ENCODE measurements around the gene ACAP1. TPM values are rescaled to one million over a fixed set of nuclear protein-coding genes. Genes with fewer than 3 reads are reported as not detected.

ACAP1 gene
- total and polyA plus RNA-seq, 8 donors, result 1.6 to 5.6 (median 3.1) TPM

DNA sequence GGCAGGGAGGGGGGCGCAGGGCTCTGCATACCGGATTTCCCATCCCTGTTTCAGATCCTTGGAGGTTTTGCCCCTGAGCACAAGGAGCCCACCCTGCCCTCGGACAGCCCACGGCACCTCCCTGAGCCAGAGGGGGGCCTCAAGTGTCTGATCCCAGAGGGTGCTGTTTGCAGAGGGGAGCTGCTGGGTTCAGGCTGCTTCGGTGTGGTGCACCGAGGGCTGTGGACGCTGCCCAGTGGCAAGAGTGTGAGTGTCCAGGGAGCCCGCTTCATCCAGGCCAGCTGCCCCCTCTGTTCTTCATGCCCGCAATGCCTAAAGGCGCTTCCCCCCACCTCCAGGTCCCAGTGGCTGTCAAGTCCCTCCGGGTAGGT, 47.0 kb downstream of the ACAP1 start:
- TF ChIP-seq, protein P1, sequence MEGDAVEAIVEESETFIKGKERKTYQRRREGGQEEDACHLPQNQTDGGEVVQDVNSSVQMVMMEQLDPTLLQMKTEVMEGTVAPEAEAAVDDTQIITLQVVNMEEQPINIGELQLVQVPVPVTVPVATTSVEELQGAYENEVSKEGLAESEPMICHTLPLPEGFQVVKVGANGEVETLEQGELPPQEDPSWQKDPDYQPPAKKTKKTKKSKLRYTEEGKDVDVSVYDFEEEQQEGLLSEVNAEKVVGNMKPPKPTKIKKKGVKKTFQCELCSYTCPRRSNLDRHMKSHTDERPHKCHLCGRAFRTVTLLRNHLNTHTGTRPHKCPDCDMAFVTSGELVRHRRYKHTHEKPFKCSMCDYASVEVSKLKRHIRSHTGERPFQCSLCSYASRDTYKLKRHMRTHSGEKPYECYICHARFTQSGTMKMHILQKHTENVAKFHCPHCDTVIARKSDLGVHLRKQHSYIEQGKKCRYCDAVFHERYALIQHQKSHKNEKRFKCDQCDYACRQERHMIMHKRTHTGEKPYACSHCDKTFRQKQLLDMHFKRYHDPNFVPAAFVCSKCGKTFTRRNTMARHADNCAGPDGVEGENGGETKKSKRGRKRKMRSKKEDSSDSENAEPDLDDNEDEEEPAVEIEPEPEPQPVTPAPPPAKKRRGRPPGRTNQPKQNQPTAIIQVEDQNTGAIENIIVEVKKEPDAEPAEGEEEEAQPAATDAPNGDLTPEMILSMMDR (IDR thresholded peaks at IDR 0.05), result no peak
- Histone ChIP-seq H3K9me3 (no peaks in the 10 kb centered on the region), H3K27ac (no peak overlapping the region), H3K27me3 (no peaks in the 10 kb centered on the region), H3K4me3 (no peak overlapping the region), H3K36me3 (no peaks in the 10 kb centered on the region), H3K4me1 (peaks cover 6 to 11% (median 8%) of the 10 kb centered on the region in 3 donors)
- 90 to 92% methylated on average over 11 of the region's 11 CpGs for WGBS, 2 donors
- intact Hi-C loops (cut with DNase I), result no loop called here
- DNase-seq, result no peak
- no peak for FAIRE-seq
- no peak for ATAC-seq

DNA sequence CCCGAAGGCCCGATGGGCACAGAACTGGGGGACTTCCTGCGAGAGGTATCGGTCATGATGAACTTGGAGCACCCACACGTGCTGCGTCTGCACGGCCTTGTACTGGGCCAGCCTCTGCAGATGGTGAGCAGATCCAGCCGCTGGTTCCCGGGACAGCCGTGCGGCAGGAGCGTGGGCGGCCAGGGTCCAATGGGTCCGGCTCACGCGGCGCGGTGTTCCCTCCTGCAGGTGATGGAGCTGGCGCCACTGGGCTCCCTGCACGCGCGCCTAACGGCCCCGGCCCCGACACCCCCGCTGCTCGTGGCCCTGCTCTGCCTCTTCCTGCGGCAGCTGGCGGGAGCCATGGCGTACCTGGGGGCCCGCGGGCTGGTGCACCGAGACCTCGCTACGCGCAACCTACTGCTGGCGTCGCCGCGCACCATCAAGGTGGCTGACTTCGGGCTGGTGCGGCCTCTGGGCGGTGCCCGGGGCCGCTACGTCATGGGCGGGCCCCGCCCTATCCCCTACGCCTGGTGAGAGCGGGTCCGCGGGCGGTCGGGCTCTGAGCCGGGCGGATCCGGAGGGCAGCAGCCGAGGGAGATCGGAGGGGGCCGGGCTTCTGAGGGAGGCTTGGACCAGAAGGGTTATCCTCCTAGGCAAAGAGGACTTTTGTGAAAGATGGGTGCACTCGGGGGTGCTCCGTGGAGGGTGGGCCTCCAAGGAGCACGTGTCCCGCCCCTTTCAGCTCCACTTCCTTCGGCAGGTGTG, 47.6 kb downstream of the ACAP1 start:
- H3K27ac ChIP-seq, result no peak overlapping the region
- WGBS, 2 donors, result 77 to 82% methylated on average over 65 of the region's 65 CpGs
- H3K36me3 ChIP-seq, result peaks cover 0 to 3% (median 0%) of the 10 kb centered on the region in 3 donors
- no peak for DNase-seq
- peak overlapping the region in 1 of 4 donors; percentile 33 for H3K4me3 ChIP-seq
- TF ChIP-seq, protein P1 (IDR thresholded peaks at IDR 0.05), result no peak
- FAIRE-seq, result no peak
- peaks cover 6 to 11% (median 8%) of the 10 kb centered on the region in 3 donors for H3K4me1 ChIP-seq
- no peaks in the 10 kb centered on the region for H3K27me3 ChIP-seq
- peak in 2 of 4 donors; percentile 26 to 29 for ATAC-seq
- intact Hi-C loops (cut with DNase I), result no loop called here
- no peaks in the 10 kb centered on the region for H3K9me3 ChIP-seq

DNA sequence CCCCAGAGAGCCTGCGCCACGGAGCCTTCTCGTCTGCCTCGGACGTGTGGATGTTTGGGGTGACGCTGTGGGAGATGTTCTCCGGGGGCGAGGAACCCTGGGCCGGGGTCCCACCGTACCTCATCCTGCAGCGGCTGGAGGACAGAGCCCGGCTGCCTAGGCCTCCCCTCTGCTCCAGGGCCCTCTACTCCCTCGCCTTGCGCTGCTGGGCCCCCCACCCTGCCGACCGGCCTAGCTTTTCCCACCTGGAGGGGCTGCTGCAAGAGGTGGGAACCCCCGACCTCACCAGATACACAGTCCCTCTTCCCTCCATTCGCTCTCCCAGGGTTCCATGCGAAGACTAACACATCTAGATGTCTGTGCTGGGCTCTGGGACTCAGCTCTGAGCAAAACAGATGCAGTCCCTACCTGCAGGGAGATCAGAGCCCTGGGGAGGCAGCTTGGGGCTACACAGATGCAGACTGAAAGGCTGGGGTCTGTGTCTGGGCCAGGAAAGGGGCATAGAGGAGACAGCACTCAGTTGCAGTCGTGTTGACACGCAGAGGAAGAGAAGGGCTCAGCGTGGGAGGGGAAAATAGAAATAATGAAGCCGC, 48.3 kb downstream of the ACAP1 start:
- intact Hi-C loops (cut with DNase I), result no loop called here
- FAIRE-seq (no peak), DNase-seq (no peak), ATAC-seq (no peak)
- Histone ChIP-seq H3K36me3 (peaks cover 0 to 10% (median 0%) of the 10 kb centered on the region in 3 donors), H3K4me1 (peaks cover 6 to 11% (median 8%) of the 10 kb centered on the region in 3 donors), H3K9me3 (no peaks in the 10 kb centered on the region), H3K27me3 (no peaks in the 10 kb centered on the region), H3K27ac (no peak overlapping the region), H3K4me3 (peak overlapping the region in 1 of 4 donors; percentile 33)
- TF ChIP-seq, protein P1 (IDR thresholded peaks at IDR 0.05), result no peak
- 84 to 91% methylated on average over 23 of the region's 23 CpGs for WGBS, 2 donors

DNA sequence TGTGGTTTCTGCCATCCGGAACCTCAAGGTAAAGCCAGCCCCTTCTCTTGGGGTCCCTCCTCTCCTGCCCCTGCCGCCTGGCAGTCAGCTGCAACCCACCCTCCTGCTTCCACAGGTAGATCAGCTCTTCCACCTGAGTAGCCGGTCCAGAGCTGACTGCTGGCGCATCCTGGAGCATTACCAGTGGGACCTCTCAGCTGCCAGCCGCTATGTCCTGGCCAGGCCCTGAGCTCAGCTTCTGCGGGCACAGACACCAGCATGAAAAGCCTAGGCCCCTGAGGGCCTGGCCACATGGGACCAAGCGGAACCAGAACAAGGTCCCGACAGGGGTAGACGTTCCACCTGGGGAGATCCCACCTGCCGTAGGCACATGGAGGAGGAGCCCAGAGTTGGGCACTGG, 52.5 kb downstream of the ACAP1 start:
- intact Hi-C loops (cut with DNase I), result no loop called here

More for the DNA sequence above, 52.5 kb downstream of the ACAP1 start:
- H3K4me3 ChIP-seq, result no peak overlapping the region
- 93 to 96% methylated on average over 10 of the region's 10 CpGs for WGBS, 2 donors
- no peaks in the 10 kb centered on the region for H3K9me3 ChIP-seq
- peaks cover 0 to 3% (median 0%) of the 10 kb centered on the region in 3 donors for H3K4me1 ChIP-seq
- ATAC-seq, result no peak
- H3K27ac ChIP-seq, result no peak overlapping the region
- FAIRE-seq, result no peak
- no peak for DNase-seq
- peaks cover 0 to 10% (median 0%) of the 10 kb centered on the region in 3 donors for H3K36me3 ChIP-seq
- H3K27me3 ChIP-seq, result no peaks in the 10 kb centered on the region
- TF ChIP-seq, protein P1 (IDR thresholded peaks at IDR 0.05), result no peak
